GM18951 (cell line): ENCODE results near the gene LAMB3.

ENCODE experiments used
- POLR2A ChIP-seq: IDR thresholded peaks from 4 replicates; pipeline ENCODE4 v1.6.1; 2011; ENCODE audit warnings: mild to moderate bottlenecking; ENCODE audit not compliant: insufficient read length, insufficient read depth; ENCODE audit errors: extremely low read depth
- in situ Hi-C: fragments of 300-500 bp; cut with MboI; formaldehyde crosslinking; loops from one replicate; pipeline ENCODE4 v1.12.0; 2022; ENCODE audit warnings: low sequenced_read_pairs, mixed read lengths, inconsistent platforms; ENCODE audit not compliant: unreplicated experiment

Gene LAMB3

GRCh38 chr1:209641832-209642172 is 10.4 kb downstream of the LAMB3 start:
- no peak for TF ChIP-seq POLR2A
- in situ Hi-C loops = no loop called here

- no peak for TF ChIP-seq POLR2A
- in situ Hi-C loops = no loop called here
Measured at GRCh38 chr1:209635850-209636249, 16.4 kb downstream of the LAMB3 start.

- TF ChIP-seq POLR2A = no peak
- in situ Hi-C loops = no loop called here
Measured at GRCh38 chr1:209634005-209634737, 18.1 kb downstream of the LAMB3 start.

- in situ Hi-C loops = no loop called here
- no peak for TF ChIP-seq POLR2A
Measured at GRCh38 chr1:209633335-209633997, 18.8 kb downstream of the LAMB3 start.

- no peak for TF ChIP-seq POLR2A
- in situ Hi-C loops = no loop called here
Measured at GRCh38 chr1:209630383-209631225, 21.6 kb downstream of the LAMB3 start.

GRCh38 chr1:209629621-209630382 is 22.4 kb downstream of the LAMB3 start:
- in situ Hi-C loops = no loop called here
- TF ChIP-seq POLR2A = no peak

GRCh38 chr1:209628618-209629299 is 23.5 kb downstream of the LAMB3 start:
- in situ Hi-C loops = no loop called here

GRCh38 chr1:209627732-209628196 is 24.5 kb downstream of the LAMB3 start:
- TF ChIP-seq POLR2A = no peak
- in situ Hi-C loops = no loop called here

More at GRCh38 chr1:209628618-209629299, 23.5 kb downstream of the LAMB3 start:
- TF ChIP-seq POLR2A = no peak

GRCh38 chr1:209627027-209627731 is 25.0 kb downstream of the LAMB3 start:
- TF ChIP-seq POLR2A = no peak
- in situ Hi-C loops = no loop called here

GRCh38 chr1:209626346-209627026 is 25.7 kb downstream of the LAMB3 start:
- in situ Hi-C loops = no loop called here

GRCh38 chr1:209625791-209626285 is 26.4 kb downstream of the LAMB3 start:
- in situ Hi-C loops = no loop called here
- no peak for TF ChIP-seq POLR2A

More at GRCh38 chr1:209626346-209627026, 25.7 kb downstream of the LAMB3 start:
- TF ChIP-seq POLR2A = no peak
